RWPE1 (cell line): ENCODE results near the gene C1QTNF12.

Source experiments
- CTCF ChIA-PET: fragments of 350-600 bp; sonication (Branson Sonifier 250); formaldehyde crosslinking; extraction: SDS; loops from one replicate; lab custom pipeline; 2021; lab: Yijun Ruan, JAX
- POLR2A ChIA-PET: fragments of 400-600 bp; formaldehyde crosslinking; extraction: SDS; loops from one replicate; lab custom pipeline; 2020; ENCODE audit warnings: antibody characterized with exemption; ENCODE audit not compliant: low non-redundant PET; lab: Yijun Ruan, JAX
- DNase-seq: peaks from one replicate; pipeline ENCODE4 v3.0.0; 2012; ENCODE audit warnings: low spot score
- H3K27ac ChIP-seq: fragments of 450-650 bp; 2 replicates; pipeline ENCODE4 v1.5.1; 2017
- TF ChIP-seq, protein P1 (sequence below): fragments of 450-650 bp; conservative IDR thresholded peaks from 2 replicates; pipeline ENCODE4 v1.5.1; 2017; ENCODE audit warnings: low read depth, mild to moderate bottlenecking

C1QTNF12 gene

DNA sequence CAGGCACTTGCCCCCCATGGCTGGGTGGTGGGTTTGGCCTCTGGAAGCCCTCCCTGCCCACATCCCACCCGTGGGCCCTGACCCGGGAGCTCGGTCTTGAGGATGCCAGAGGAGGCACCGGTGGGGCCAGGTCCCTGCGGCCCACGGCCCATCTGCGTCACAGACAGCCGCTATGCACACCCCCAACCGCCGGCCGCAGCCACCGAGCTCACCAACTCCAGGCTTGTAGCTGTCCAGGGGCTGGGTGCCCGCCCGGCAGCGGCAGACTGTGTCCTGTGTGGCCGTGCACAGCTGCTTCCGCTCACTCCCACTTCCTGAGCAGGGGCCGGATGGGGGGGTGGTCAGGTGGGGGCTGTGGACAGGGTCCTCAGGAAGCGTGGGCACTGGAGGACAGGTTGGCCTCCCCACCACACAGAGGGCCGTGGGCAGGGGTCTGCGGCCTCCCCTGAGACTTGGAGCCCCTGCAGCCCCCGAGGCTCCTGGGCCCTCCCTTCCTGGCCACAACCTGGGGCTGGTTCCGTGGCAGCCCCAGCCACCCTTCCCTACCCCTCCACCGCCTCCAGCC is 33.7 kb downstream of the C1QTNF12 start:
- ChIA-PET POLR2A (no interaction called here), CTCF (no interaction called here)
- DNase-seq: no peak
- no peak overlapping the region for H3K27ac ChIP-seq
- TF ChIP-seq, protein P1, sequence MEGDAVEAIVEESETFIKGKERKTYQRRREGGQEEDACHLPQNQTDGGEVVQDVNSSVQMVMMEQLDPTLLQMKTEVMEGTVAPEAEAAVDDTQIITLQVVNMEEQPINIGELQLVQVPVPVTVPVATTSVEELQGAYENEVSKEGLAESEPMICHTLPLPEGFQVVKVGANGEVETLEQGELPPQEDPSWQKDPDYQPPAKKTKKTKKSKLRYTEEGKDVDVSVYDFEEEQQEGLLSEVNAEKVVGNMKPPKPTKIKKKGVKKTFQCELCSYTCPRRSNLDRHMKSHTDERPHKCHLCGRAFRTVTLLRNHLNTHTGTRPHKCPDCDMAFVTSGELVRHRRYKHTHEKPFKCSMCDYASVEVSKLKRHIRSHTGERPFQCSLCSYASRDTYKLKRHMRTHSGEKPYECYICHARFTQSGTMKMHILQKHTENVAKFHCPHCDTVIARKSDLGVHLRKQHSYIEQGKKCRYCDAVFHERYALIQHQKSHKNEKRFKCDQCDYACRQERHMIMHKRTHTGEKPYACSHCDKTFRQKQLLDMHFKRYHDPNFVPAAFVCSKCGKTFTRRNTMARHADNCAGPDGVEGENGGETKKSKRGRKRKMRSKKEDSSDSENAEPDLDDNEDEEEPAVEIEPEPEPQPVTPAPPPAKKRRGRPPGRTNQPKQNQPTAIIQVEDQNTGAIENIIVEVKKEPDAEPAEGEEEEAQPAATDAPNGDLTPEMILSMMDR: no peak

DNA sequence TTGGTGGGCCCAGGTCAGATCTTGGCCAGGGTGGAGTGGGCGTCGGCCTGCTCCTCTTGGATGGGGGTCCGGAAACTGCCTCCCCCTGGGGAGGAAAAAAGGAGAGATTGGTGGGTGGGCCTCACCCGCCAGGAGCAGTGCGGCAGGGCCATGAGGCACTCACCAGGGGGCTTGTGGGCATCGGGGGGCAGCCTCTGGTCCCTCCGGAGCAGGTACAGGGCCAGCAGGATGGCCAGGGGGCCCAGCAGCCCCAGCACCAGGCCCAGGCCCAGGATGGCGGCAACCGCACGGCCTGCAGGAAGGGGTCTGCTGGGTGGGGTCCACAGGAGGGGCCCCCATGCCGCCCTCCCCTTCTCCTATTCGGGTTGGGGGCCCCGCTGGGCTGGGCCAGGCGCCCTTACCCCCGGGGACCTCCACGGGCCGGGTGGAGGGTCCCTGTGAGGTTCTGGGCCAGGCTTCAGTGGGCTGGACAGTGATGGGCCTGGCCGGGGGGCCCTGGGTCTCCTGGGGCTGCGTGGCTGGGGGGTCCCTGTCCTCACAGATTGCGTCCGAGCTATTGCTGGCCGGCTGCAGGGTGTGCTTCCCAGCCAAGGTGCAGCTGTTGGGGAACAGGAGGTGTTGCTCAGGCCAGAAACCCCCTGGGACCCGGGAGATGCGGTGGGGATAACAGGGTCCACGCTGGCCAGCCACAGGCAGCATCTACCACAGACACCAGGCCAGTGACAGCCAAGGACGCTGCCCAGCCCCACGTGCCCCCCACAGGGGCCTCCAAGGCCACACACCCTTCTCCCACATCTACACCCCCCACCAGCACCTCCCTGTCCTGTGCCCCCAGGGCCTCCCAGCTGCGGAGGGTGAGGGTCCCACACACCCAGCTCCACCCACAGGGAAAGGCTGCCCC is 34.7 kb downstream of the C1QTNF12 start:
- no peak overlapping the region for H3K27ac ChIP-seq
- TF ChIP-seq, protein P1: no peak
- ChIA-PET CTCF (interaction anchor here (0.5 kb wide), 1 partner anchor 37 kb away, joined by 3 read pairs; no protein-coding TSS in a partner anchor), POLR2A (no interaction called here)
- no peak for DNase-seq

DNA sequence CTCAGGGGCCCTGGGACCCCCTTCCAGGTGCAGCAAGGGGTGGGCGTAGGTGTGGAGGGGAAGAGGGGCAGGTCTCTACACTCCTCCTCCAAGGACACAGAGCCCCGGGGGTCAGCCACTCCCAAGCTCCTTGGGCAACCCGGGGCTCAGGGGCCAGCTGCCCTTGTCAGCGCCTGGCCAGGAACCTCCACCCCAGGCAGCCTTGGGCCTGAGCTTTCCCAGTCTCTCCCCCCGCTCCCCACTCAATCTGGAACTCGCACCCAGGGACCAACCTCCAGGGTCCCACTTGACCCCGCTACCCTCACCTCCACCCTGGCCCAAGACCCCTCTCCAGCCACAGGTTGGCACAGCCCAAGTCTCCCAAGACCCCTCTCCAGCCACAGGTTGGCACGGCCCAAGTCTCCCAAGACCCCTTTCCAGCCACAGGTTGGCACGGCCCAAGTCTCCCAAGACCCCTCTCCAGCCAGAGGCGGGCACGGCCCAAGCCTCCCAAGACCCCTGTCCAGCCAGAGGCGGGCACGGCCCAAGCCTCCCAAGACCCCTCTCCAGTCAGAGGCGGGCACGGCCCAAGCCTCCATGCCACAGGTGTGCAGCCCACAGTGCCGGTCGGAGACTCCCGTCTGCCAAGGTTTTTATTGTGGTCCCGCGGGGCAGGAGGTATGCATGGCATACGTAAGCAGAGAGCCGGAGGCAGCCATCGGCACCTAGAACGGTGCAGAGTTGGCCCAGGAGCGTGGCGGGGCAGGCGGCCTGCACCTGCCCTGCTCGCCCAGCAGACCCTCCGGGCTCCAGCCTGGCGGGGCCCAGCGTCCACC is 35.6 kb downstream of the C1QTNF12 start:
- no peak for DNase-seq
- ChIA-PET CTCF (no interaction called here), POLR2A (no interaction called here)
- no peak overlapping the region for H3K27ac ChIP-seq
- TF ChIP-seq, protein P1: no peak

DNA sequence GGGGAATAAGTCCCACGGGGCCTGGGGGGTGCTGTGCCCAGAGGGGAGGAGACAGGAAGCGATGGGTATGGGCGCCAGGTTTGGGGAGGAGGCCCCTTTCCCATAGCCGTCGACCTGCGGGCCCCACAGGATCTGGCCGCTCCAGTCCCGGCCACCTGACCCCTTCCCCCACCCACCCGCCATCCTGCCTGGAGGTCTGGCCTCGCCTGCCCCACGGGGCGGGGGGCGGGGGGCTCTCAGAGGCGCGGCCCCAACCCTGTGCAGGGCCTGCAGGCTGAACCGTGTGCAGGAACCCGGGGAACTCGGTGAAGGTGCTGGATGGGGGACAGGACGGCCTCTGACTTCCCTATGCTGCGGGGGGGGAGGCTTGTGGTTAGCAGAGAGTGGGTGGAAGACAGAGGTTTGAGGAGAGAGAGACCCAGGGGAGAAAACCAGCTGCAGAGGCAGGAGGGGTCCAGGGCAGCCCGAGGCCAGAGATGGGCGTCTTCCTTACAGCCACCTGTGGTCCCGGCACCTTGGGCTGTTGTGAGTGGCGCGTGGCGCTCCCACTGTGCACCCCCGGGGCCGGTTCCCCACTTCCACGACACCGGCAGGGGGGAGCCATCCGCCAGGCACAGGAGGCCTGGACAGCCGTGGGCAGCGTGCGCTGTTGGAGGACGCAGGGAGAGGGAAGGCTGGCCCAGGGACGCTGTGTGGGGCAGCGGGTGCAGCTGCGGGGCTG is 37.6 kb downstream of the C1QTNF12 start:
- CTCF ChIA-PET: no interaction called here
- H3K27ac ChIP-seq: peak overlapping the region; percentile 68; the same call in 1 of the 2 replicates
- DNase-seq: no peak
- TF ChIP-seq, protein P1: no peak
- POLR2A ChIA-PET: interaction anchor here (0.6 to 0.7 kb wide), 2 partner anchors 19 to 166 kb away, joined by 3 to 7 read pairs; no protein-coding TSS in a partner anchor

DNA sequence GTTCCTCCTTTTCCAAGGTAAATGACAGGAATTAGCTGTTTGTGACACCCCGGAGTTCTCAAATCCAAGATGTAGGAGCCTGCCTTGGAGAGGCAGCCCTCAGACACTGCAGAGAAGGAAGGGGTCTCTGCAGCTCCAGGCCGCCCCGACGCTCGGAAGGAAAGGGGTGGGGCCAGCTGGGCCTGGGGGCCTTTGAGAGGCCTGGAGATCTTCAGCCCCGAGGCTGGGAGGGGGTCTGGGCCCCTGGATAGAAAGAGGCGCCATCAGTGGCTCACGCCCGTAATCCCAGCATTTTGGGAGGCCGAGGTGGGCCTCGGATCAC is 39.0 kb downstream of the C1QTNF12 start:
- TF ChIP-seq, protein P1: no peak
- ChIA-PET CTCF (interaction anchor here (0.7 kb wide), 1 partner anchor 85 kb away, joined by 3 read pairs; no protein-coding TSS in a partner anchor), POLR2A (no interaction called here)
- H3K27ac ChIP-seq: peak overlapping the region; percentile 68
- DNase-seq: no peak
